OCI-LY1 (cell line): ENCODE results near the gene TES.

Experiments
- H2AFZ ChIP-seq: fragments of 200-600 bp; sonication (generic), shearing (Covaris generic); 2 replicates; pipeline ENCODE4 v1.6.0; 2014; ENCODE audit warnings: antibody characterized with exemption, mild to moderate bottlenecking, low read length
- H3F3A ChIP-seq: fragments of 200-600 bp; sonication (generic), shearing (Covaris generic); 2 replicates; pipeline ENCODE4 v1.6.0; 2014; ENCODE audit warnings: mild to moderate bottlenecking, antibody characterized with exemption, low read length, moderate library complexity; ENCODE audit not compliant: insufficient read depth
- H3K27ac ChIP-seq: fragments of 200-600 bp; sonication (generic); 2 replicates; pipeline ENCODE4 v1.5.1; 2014; ENCODE audit warnings: low read length, mixed run types, mild to moderate bottlenecking, low read depth; ENCODE audit not compliant: poor library complexity, severe bottlenecking
- H3K27me3 ChIP-seq: fragments of 200-600 bp; sonication (generic); 2 replicates; pipeline ENCODE4 v1.6.0; 2014; ENCODE audit warnings: antibody characterized with exemption, mild to moderate bottlenecking, low read length, moderate library complexity; ENCODE audit not compliant: insufficient read depth
- H3K36me3 ChIP-seq: fragments of 200-600 bp; sonication (generic); 2 replicates; pipeline ENCODE4 v1.6.1; 2014; ENCODE audit warnings: mild to moderate bottlenecking, antibody characterized with exemption, low read length, moderate library complexity, mixed read lengths; ENCODE audit not compliant: insufficient read depth
- H3K4me1 ChIP-seq: fragments of 200-600 bp; sonication (generic); 2 replicates; pipeline ENCODE4 v1.5.1; 2014; ENCODE audit warnings: mild to moderate bottlenecking, low read length, moderate library complexity; ENCODE audit not compliant: insufficient read depth, severe bottlenecking
- H3K4me2 ChIP-seq: fragments of 200-600 bp; sonication (generic), shearing (Covaris generic); 2 replicates; pipeline ENCODE4 v1.6.1; 2014; ENCODE audit warnings: low read length
- H3K4me3 ChIP-seq: fragments of 200-600 bp; sonication (generic); 2 replicates; pipeline ENCODE4 v1.5.1; 2014; ENCODE audit warnings: low read length, low read depth, mild to moderate bottlenecking, mixed read lengths; ENCODE audit not compliant: poor library complexity, severe bottlenecking
- H3K79me2 ChIP-seq: fragments of 200-600 bp; shearing (Covaris generic); 2 replicates; pipeline ENCODE4 v1.6.1; 2016; ENCODE audit warnings: mixed run types, low read length, mixed read lengths; ENCODE audit not compliant: insufficient read depth
- H3K9ac ChIP-seq: fragments of 200-600 bp; sonication (generic), shearing (Covaris generic); 2 replicates; pipeline ENCODE4 v1.6.1; 2014; ENCODE audit warnings: mild to moderate bottlenecking, low read length, mixed read lengths
- H3K9me2 ChIP-seq: fragments of 200-600 bp; sonication (generic), shearing (Covaris generic); 2 replicates; pipeline ENCODE4 v1.6.1; 2014; ENCODE audit warnings: low read depth, mild to moderate bottlenecking, low read length, mixed read lengths
- H3K9me3 ChIP-seq: fragments of 200-600 bp; shearing (Covaris generic); 2 replicates; pipeline ENCODE4 v1.6.1; 2014; ENCODE audit warnings: low read length, mixed read lengths
- H4K20me1 ChIP-seq: fragments of 200-600 bp; sonication (generic), shearing (Covaris generic); 2 replicates; pipeline ENCODE4 v1.6.0; 2016; ENCODE audit warnings: mild to moderate bottlenecking, low read length; ENCODE audit not compliant: insufficient read depth
- EZH2 ChIP-seq: fragments of 200-600 bp; sonication (generic), shearing (Covaris generic); IDR thresholded peaks from 2 replicates; pipeline ENCODE4 v1.8.0; 2017; ENCODE audit warnings: borderline replicate concordance, mixed run types, mild to moderate bottlenecking, antibody characterized with exemption, low read length, moderate library complexity, mixed read lengths
- TF ChIP-seq, protein P1 (sequence below): fragments of 200-600 bp; sonication (generic), shearing (Covaris generic); IDR thresholded peaks from 2 replicates; pipeline ENCODE4 v1.5.1; 2017; ENCODE audit warnings: mild to moderate bottlenecking, antibody characterized with exemption, low read length, moderate library complexity, mixed read lengths

The TES gene

DNA sequence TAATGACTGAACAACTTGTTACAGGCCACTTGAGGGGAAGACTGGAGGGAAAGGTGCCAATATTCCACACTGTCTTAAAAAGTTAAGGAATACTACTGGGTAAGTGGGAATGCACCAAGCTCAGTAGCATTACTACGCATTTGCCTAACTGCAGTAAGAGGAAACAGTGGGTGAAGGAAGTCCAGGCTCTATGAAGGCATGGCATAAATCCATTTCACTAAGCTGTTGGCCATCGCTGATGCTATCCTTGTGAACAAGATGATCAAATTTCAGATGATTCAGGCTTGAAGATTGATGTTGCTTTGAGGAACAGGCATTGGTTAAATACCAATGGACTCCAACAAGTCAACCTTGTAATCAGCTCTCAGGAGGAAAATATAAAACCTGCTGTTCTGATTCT, 44.2 kb upstream of the TES start:
- Histone ChIP-seq H3K4me3 (no peak overlapping the region), H3K9me3 (no peaks in the 10 kb centered on the region), H3K36me3 (no peaks in the 10 kb centered on the region), H3F3A (no peaks in the 10 kb centered on the region), H3K4me1 (peaks cover 3% of the 10 kb centered on the region), H3K27me3 (no peaks in the 10 kb centered on the region; the same call in 1 of the 2 replicates), H3K4me2 (no peak overlapping the region), H3K9ac (no peak overlapping the region), H3K79me2 (no peaks in the 10 kb centered on the region), H2AFZ (no peak overlapping the region), H3K9me2 (no peaks in the 10 kb centered on the region), H4K20me1 (no peaks in the 10 kb centered on the region), H3K27ac (no peak overlapping the region)
- no peak for TF ChIP-seq EZH2
- TF ChIP-seq, protein P1, sequence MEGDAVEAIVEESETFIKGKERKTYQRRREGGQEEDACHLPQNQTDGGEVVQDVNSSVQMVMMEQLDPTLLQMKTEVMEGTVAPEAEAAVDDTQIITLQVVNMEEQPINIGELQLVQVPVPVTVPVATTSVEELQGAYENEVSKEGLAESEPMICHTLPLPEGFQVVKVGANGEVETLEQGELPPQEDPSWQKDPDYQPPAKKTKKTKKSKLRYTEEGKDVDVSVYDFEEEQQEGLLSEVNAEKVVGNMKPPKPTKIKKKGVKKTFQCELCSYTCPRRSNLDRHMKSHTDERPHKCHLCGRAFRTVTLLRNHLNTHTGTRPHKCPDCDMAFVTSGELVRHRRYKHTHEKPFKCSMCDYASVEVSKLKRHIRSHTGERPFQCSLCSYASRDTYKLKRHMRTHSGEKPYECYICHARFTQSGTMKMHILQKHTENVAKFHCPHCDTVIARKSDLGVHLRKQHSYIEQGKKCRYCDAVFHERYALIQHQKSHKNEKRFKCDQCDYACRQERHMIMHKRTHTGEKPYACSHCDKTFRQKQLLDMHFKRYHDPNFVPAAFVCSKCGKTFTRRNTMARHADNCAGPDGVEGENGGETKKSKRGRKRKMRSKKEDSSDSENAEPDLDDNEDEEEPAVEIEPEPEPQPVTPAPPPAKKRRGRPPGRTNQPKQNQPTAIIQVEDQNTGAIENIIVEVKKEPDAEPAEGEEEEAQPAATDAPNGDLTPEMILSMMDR = no peak

DNA sequence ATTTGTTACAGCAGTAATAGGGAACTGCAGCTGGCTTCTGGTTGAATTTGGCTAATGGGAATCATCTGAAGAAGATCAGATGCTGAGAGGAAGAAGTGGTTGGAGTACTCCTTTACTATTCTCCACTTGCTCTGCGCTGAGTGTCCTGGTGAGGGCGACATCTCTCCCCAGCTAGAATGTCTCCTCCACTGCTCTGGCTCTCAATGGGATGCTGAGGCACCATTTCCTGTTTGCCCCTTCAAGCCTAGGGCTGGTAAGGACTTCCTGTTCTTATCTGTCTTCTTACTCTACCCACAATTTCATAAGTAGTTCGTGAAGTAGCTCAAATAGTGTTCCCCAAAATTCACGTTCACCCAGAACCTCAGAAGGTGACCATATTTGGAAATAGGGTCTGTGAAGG, 43.2 kb upstream of the TES start:
- no peaks in the 10 kb centered on the region for H3F3A ChIP-seq
- no peak overlapping the region for H3K27ac ChIP-seq
- no peaks in the 10 kb centered on the region; the same call in 1 of the 2 replicates for H3K27me3 ChIP-seq
- no peak overlapping the region for H2AFZ ChIP-seq
- H3K36me3 ChIP-seq = no peaks in the 10 kb centered on the region
- no peaks in the 10 kb centered on the region for H3K9me2 ChIP-seq
- no peak overlapping the region for H3K9ac ChIP-seq
- H3K4me1 ChIP-seq = peaks cover 3% of the 10 kb centered on the region
- no peaks in the 10 kb centered on the region for H3K9me3 ChIP-seq
- H3K4me3 ChIP-seq = no peak overlapping the region
- no peaks in the 10 kb centered on the region for H4K20me1 ChIP-seq
- peak overlapping the region; percentile 14; the same call in 1 of the 2 replicates for H3K4me2 ChIP-seq
- TF ChIP-seq, protein P1 = peak; percentile 93
- no peak for TF ChIP-seq EZH2
- no peaks in the 10 kb centered on the region for H3K79me2 ChIP-seq

DNA sequence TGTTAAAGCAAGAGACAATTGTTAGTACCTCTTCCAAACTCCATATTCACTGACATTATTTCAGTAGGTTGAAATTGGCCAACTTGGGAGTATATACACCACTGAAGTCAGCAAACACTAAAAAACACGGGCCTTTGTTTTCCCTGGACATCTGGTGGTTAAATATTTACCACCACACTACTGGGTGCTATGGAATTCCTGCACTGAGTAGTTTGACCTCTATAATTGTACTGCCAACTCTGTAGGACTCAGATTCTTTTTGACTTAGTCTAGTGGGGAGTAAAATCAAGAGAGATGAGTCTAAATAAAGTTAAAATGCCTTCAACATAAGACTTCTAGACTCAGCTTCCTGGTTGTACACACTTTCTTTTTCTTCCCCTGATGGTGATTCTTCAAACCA, 41.3 kb upstream of the TES start:
- Histone ChIP-seq H3K36me3 (no peaks in the 10 kb centered on the region), H3K79me2 (no peaks in the 10 kb centered on the region), H3K4me2 (no peak overlapping the region), H3K27me3 (no peaks in the 10 kb centered on the region; the same call in 1 of the 2 replicates), H4K20me1 (no peaks in the 10 kb centered on the region), H3K27ac (no peak overlapping the region), H2AFZ (no peak overlapping the region), H3K9ac (no peak overlapping the region), H3K9me3 (no peaks in the 10 kb centered on the region), H3K4me3 (no peak overlapping the region), H3F3A (no peaks in the 10 kb centered on the region), H3K9me2 (no peaks in the 10 kb centered on the region), H3K4me1 (peaks cover 3% of the 10 kb centered on the region)
- no peak for TF ChIP-seq EZH2
- TF ChIP-seq, protein P1 = no peak
